HEK293T (cell line): ENCODE results near the gene SAFB2.

Source experiments
- CTCF ChIA-PET: fragments of 350-600 bp; formaldehyde crosslinking; extraction: SDS; loops from one replicate; lab custom pipeline; 2021; ENCODE audit warnings: antibody characterized with exemption, inconsistent platforms; lab: Yijun Ruan, JAX
- POLR2A ChIA-PET: fragments of 350-600 bp; formaldehyde crosslinking; extraction: SDS; loops from one replicate; lab custom pipeline; 2020; ENCODE audit warnings: antibody characterized with exemption, inconsistent platforms; lab: Yijun Ruan, JAX
- DNase-seq: peaks from one replicate; pipeline ENCODE4 v3.0.0; 2012; ENCODE audit warnings: mixed read lengths; ENCODE audit errors: extremely low spot score
- ARNT ChIP-seq: fragments of 450-650 bp; IDR thresholded peaks from 2 replicates; pipeline ENCODE4 v1.6.1; 2017; ENCODE audit warnings: mild to moderate bottlenecking
- BHLHE40 ChIP-seq: fragments of 450-650 bp; IDR thresholded peaks from 2 replicates; pipeline ENCODE4 v1.6.1; 2016; ENCODE audit warnings: mild to moderate bottlenecking, moderate library complexity, borderline replicate concordance
- CTBP1 ChIP-seq: fragments of 450-650 bp; IDR thresholded peaks from 2 replicates; pipeline ENCODE4 v1.6.1; 2016; ENCODE audit warnings: borderline replicate concordance
- ELF4 ChIP-seq: fragments of 450-650 bp; IDR thresholded peaks from 2 replicates; pipeline ENCODE4 v1.6.1; 2017; ENCODE audit warnings: antibody characterized with exemption
- FOXA1 ChIP-seq: fragments of 450-650 bp; IDR thresholded peaks from 2 replicates; pipeline ENCODE4 v1.6.1; 2016; ENCODE audit warnings: mild to moderate bottlenecking
- FOXK2 ChIP-seq: fragments of 450-650 bp; IDR thresholded peaks from 2 replicates; pipeline ENCODE4 v1.6.1; 2016; ENCODE audit warnings: mild to moderate bottlenecking
- FOXM1 ChIP-seq: fragments of 450-650 bp; IDR thresholded peaks from 2 replicates; pipeline ENCODE4 v1.6.1; 2017; ENCODE audit warnings: mild to moderate bottlenecking, borderline replicate concordance
- HDGF ChIP-seq: fragments of 450-650 bp; IDR thresholded peaks from 2 replicates; pipeline ENCODE4 v1.6.1; 2017; ENCODE audit warnings: antibody characterized with exemption, borderline replicate concordance
- L3MBTL2 ChIP-seq: fragments of 450-650 bp; conservative IDR thresholded peaks from 2 replicates; pipeline ENCODE4 v1.6.1; 2016; ENCODE audit warnings: mild to moderate bottlenecking
- LEF1 ChIP-seq: fragments of 450-650 bp; IDR thresholded peaks from 2 replicates; pipeline ENCODE4 v1.6.1; 2017; ENCODE audit warnings: mild to moderate bottlenecking, borderline replicate concordance
- NFRKB ChIP-seq: fragments of 450-650 bp; IDR thresholded peaks from 2 replicates; pipeline ENCODE4 v1.6.1; 2016; ENCODE audit warnings: mild to moderate bottlenecking, moderate library complexity
- SP1 ChIP-seq: fragments of 450-650 bp; IDR thresholded peaks from 2 replicates; pipeline ENCODE4 v1.6.1; 2017
- SUZ12 ChIP-seq: fragments of 450-650 bp; IDR thresholded peaks from 2 replicates; pipeline ENCODE4 v1.6.1; 2016; ENCODE audit warnings: mild to moderate bottlenecking
- TARDBP ChIP-seq: fragments of 450-650 bp; IDR thresholded peaks from 2 replicates; pipeline ENCODE4 v1.6.1; 2016
- ZNF384 ChIP-seq: fragments of 450-650 bp; IDR thresholded peaks from 2 replicates; pipeline ENCODE4 v1.6.1; 2016
- TF ChIP-seq, protein P1 (sequence below): fragments of 450-650 bp; IDR thresholded peaks from 2 replicates; pipeline ENCODE4 v1.6.1; 2016

SAFB2 gene

DNA sequence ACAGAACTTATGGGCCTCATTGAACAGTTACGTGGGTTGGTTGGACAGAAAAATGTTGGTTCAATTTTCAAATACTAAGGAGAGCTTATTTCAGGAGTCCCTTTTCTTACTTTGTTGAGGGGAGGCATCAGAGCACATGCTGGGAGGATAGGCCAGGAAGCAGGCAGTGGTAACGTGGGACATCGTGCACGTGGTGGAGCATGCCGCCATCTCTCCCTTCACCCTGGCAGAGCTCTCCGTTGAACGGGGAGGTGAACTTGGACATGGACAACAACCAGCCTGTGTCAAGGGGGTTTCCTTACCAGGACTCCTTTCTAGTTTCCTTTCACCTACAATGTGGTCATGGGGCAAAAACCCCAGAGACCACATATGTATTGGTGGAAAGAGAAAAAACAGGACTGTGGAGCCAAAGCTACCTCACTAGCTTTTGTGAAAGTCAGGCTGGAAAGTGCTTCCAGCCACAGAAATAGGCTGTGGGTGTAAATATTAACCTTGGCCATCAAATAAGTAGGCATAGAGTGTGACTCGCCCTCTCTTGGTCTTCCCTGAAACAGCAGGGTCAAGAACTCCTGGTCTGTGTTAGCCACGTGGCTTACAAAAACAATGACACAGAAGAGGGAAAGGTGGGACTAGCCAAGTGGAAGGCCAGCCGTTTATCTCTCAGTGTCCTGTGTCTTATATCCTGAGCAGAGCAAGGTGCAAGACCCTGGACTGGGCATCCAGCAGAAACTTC is 43.4 kb upstream of the SAFB2 start:
- no peak for DNase-seq
- TF ChIP-seq FOXK2 (no peak), CTBP1 (no peak), ARNT (no peak)
- ChIA-PET CTCF (no interaction called here), POLR2A (interaction anchor here (1.0 to 1.7 kb wide), 2 partner anchors 11 to 25 kb away, joined by 4 read pairs; no protein-coding TSS in a partner anchor)

DNA sequence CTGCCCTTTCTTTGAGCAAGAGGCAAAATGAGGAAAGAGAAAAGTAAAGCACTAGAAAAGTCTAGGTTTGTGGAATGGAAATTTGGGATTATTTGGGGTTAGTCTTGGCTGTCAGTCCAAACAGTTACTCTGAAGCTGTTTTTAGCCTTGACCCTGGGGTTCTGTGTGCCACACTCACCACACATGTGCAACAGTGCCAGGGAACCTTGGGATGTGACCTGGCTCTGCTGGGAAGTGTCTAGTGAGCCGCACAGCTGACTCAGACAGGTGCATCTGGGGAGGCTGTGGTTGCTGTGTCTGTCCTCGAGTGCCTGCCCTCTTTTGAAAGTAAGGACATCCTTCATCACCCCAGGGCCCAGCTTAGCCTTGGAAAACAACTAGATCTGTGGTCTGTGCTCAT is 41.9 kb upstream of the SAFB2 start:
- POLR2A ChIA-PET, result interaction anchor here (1.7 kb wide), 1 partner anchor 27 kb away, joined by 4 read pairs; no protein-coding TSS in a partner anchor
- no peak for TF ChIP-seq FOXK2
- DNase-seq, result no peak
- CTCF ChIA-PET, result no interaction called here

DNA sequence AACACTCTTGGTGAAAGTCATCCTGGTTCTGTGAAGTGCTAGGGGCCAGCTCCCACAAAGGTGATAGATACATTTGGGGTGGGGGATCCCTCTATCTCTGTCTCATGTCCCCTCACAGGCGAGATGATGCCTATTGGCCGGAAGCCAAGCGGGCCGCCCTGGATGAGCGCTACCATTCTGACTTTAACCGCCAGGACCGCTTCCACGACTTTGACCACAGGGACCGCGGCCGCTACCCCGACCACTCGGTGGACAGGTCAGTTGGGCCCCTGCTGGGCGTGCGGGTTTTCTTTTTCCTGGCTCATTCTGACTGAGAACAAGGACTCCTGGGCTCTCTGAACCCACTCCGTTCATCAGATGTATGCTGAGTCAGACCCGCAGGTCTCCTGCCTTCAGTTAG is 41.3 kb upstream of the SAFB2 start:
- no peak for TF ChIP-seq CTBP1
- no peak for TF ChIP-seq ZNF384
- no peak for TF ChIP-seq FOXA1
- TF ChIP-seq TARDBP, result no peak
- TF ChIP-seq BHLHE40, result no peak
- no peak for TF ChIP-seq FOXK2
- no peak for TF ChIP-seq SP1
- TF ChIP-seq SUZ12, result no peak
- no peak for TF ChIP-seq HDGF
- no peak for TF ChIP-seq L3MBTL2
- no peak for TF ChIP-seq ARNT
- TF ChIP-seq NFRKB, result no peak
- no peak for TF ChIP-seq FOXM1
- TF ChIP-seq LEF1, result no peak
- no peak for TF ChIP-seq ELF4
- TF ChIP-seq, protein P1, sequence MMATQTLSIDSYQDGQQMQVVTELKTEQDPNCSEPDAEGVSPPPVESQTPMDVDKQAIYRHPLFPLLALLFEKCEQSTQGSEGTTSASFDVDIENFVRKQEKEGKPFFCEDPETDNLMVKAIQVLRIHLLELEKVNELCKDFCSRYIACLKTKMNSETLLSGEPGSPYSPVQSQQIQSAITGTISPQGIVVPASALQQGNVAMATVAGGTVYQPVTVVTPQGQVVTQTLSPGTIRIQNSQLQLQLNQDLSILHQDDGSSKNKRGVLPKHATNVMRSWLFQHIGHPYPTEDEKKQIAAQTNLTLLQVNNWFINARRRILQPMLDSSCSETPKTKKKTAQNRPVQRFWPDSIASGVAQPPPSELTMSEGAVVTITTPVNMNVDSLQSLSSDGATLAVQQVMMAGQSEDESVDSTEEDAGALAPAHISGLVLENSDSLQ, result no peak
- DNase-seq, result no peak
- ChIA-PET CTCF (no interaction called here), POLR2A (no interaction called here)

DNA sequence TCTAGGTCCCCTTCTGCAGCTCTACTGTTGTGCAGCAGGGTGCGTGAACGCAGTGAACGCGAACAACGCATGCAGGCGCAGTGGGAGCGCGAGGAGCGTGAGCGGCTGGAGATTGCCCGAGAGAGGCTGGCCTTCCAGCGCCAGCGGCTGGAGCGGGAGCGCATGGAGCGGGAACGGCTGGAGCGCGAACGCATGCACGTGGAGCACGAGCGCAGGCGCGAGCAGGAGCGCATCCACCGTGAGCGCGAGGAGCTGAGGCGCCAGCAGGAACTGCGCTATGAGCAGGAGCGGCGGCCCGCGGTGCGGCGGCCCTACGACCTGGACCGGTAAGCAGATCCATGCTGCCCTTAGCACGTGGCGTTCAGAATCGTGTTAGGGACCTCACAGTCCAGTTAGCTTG is 38.9 kb upstream of the SAFB2 start:
- ChIA-PET POLR2A (no interaction called here), CTCF (no interaction called here)
- no peak for DNase-seq
- TF ChIP-seq FOXK2, result no peak
- TF ChIP-seq LEF1, result no peak
- TF ChIP-seq TARDBP, result no peak
- no peak for TF ChIP-seq NFRKB
- TF ChIP-seq, protein P1, result no peak
- TF ChIP-seq ZNF384, result no peak
- no peak for TF ChIP-seq ELF4
- TF ChIP-seq BHLHE40, result no peak

DNA sequence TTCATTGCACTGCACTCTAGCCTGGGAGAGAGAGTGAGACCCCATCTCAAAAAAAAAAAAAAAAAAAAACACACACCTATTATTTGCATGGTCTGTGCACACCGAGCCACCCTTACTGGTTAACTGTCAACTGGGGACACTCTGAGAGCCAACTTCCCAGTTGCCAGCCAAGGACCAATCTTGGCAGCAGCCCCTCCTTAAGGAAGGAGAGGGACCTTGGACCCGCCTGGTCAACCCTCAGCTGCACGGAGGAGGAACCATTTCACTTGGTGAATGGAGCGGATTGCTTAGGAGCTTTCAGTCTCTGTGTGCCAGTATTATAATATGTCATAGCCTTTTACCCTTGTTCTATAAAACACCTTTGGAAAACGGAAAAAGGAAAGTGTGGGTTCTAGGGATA is 32.8 kb upstream of the SAFB2 start:
- POLR2A ChIA-PET, result no interaction called here
- CTCF ChIA-PET, result no interaction called here
- TF ChIP-seq SP1 (no peak), ARNT (no peak), NFRKB (no peak), ZNF384 (no peak), CTBP1 (no peak), FOXA1 (no peak)
- DNase-seq, result no peak

DNA sequence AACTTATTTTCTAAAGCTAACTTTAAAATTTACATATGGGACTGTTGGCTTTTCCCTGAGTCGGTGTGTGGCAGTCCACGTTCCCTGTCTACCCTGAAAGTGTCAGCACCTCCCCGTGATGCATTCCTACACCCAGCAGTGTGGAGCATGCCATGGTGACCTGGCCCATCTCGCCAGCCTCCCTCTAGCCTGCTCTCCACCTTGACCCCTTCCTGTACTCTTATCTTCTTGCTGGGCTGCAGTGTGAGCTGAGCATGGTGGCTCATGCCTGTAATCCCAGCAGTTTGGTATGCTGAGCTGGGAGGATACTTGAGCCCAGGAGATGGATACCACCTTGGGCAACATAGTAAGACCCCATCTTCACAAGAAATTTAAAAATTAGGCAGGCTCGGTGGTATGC is 32.4 kb upstream of the SAFB2 start:
- TF ChIP-seq SP1, result no peak
- ChIA-PET CTCF (no interaction called here), POLR2A (no interaction called here)
- DNase-seq, result no peak

DNA sequence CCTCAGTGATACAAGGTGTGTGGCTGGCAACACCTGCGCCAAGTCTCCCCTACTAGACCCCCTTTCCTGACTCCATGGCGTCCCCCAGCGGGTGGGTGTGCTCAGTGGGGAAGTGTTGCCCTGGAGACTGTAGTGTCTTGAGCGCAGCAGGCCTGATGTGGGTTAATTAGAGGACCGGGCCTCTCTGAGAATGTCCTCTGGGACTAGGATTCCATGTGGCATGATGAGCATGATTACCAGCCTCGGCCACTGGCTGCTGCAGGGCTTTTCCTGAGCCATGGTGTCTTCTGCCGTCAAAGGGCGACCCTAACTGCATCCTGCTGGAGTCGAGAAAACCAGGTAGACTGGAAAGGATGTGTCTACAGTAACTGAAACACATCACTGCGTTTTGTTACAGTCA is 29.7 kb upstream of the SAFB2 start:
- ChIA-PET POLR2A (no interaction called here), CTCF (no interaction called here)
- DNase-seq, result no peak
- TF ChIP-seq ZNF384 (no peak), FOXK2 (no peak), NFRKB (no peak), BHLHE40 (no peak), CTBP1 (no peak), ELF4 (no peak), FOXA1 (no peak), L3MBTL2 (no peak), TARDBP (no peak), ARNT (no peak), LEF1 (no peak), SUZ12 (no peak)
- TF ChIP-seq, protein P1, result no peak
